Activated naive CD8-positive, alpha-beta T cell treated with anti-CD3 and anti-CD28 coated beads, Interleukin-2, amount 50 U/mL, for 16 hours (primary cell): ENCODE measurements around the gene LSM7.
"Not testable (repeated sequence)": the region's sequence is repeated elsewhere in the genome, so short reads cannot be mapped to it uniquely, and the experiment has no call there.

Experiments
- DNase-seq: peaks from one replicate; pipeline ENCODE4 v3.0.0-alpha.2; 2020; ENCODE audit warnings: low read depth, low spot score

Gene LSM7

GRCh38 chr19:2303211-2303798 lies 25.1 kb downstream of the LSM7 start:
- no peak for DNase-seq

GRCh38 chr19:2302319-2303210 lies 25.8 kb downstream of the LSM7 start:
- no peak for DNase-seq

- DNase-seq = no peak
Observed at GRCh38 chr19:2300533-2300932, 27.9 kb downstream of the LSM7 start.

GRCh38 chr19:2296141-2296540 lies 32.2 kb downstream of the LSM7 start:
- DNase-seq = no peak

- DNase-seq = no peak
Observed at GRCh38 chr19:2294687-2295335, 33.6 kb downstream of the LSM7 start.

- no peak for DNase-seq
Observed at GRCh38 chr19:2291185-2291751, 37.1 kb downstream of the LSM7 start.

GRCh38 chr19:2290441-2291184 lies 37.8 kb downstream of the LSM7 start:
- DNase-seq = no peak

GRCh38 chr19:2289714-2290435 lies 38.5 kb downstream of the LSM7 start:
- DNase-seq = no peak

GRCh38 chr19:2288818-2289713 lies 39.3 kb downstream of the LSM7 start:
- DNase-seq = no peak

- no peak for DNase-seq
Observed at GRCh38 chr19:2288338-2288817, 40.0 kb downstream of the LSM7 start.

GRCh38 chr19:2287585-2288337 lies 40.6 kb downstream of the LSM7 start:
- no peak for DNase-seq

GRCh38 chr19:2286402-2287140 lies 41.8 kb downstream of the LSM7 start:
- no peak for DNase-seq

- no peak for DNase-seq
Observed at GRCh38 chr19:2283835-2284507, 44.4 kb downstream of the LSM7 start.

- no peak for DNase-seq
Observed at GRCh38 chr19:2282862-2283237, 45.5 kb downstream of the LSM7 start.

- DNase-seq = no peak
Observed at GRCh38 chr19:2282062-2282861, 46.1 kb downstream of the LSM7 start, which contains the start of gene PEAK3. PEAK3 (minus strand) TSS chr19:2282175; CDS start chr19:2280931, 1,244 bp downstream.

- not testable (repeated sequence) for DNase-seq
Observed at GRCh38 chr19:2281265-2282061, 46.9 kb downstream of the LSM7 start.
